Loucy (cell line): ENCODE data around the gene COG1.
A peak's percentile ranks its signal among the peaks of the same experiment; 100 is the strongest.

ENCODE experiments used
- H2AFZ ChIP-seq: fragments of 200-600 bp; sonication (generic); 2 replicates; pipeline ENCODE4 v1.6.0; 2016; ENCODE audit warnings: antibody characterized with exemption, mild to moderate bottlenecking, low read length, moderate library complexity
- H3F3A ChIP-seq: fragments of 200-600 bp; 2 replicates; pipeline ENCODE4 v1.6.0; 2016; ENCODE audit warnings: antibody characterized with exemption, low read depth, mild to moderate bottlenecking
- H3K27me3 ChIP-seq: fragments of 200-600 bp; sonication (generic); 2 replicates; pipeline ENCODE4 v1.6.1; 2014; ENCODE audit warnings: low read length, mild to moderate bottlenecking; ENCODE audit not compliant: insufficient read depth, poor library complexity, severe bottlenecking
- H3K36me3 ChIP-seq: fragments of 200-600 bp; sonication (generic); 2 replicates; pipeline ENCODE4 v1.6.1; 2016; ENCODE audit warnings: low read length; ENCODE audit not compliant: insufficient read depth
- H3K4me1 ChIP-seq: fragments of 200-600 bp; sonication (generic); 2 replicates; pipeline ENCODE4 v1.5.1; 2014; ENCODE audit warnings: low read length, mild to moderate bottlenecking; ENCODE audit not compliant: insufficient read depth, poor library complexity, severe bottlenecking
- H3K4me2 ChIP-seq: fragments of 200-600 bp; sonication (generic); 2 replicates; pipeline ENCODE4 v1.6.0; 2014; ENCODE audit warnings: antibody characterized with exemption, low read length, low read depth, mild to moderate bottlenecking; ENCODE audit not compliant: poor library complexity, severe bottlenecking
- H3K4me3 ChIP-seq: fragments of 200-600 bp; sonication (generic); 2 replicates; pipeline ENCODE4 v1.5.1; 2014; ENCODE audit warnings: low read length, mild to moderate bottlenecking, mixed read lengths; ENCODE audit not compliant: poor library complexity, severe bottlenecking
- H3K79me2 ChIP-seq: fragments of 200-600 bp; sonication (generic); 2 replicates; pipeline ENCODE4 v1.6.1; 2014; ENCODE audit warnings: low read length; ENCODE audit not compliant: insufficient read depth
- H3K9ac ChIP-seq: fragments of 200-600 bp; sonication (generic); 2 replicates; pipeline ENCODE4 v1.6.0; 2014; ENCODE audit warnings: mild to moderate bottlenecking, low read depth, low read length, moderate library complexity; ENCODE audit not compliant: poor library complexity, severe bottlenecking
- H3K9me2 ChIP-seq: fragments of 200-600 bp; sonication (generic); replicated peaks from 2 replicates; pipeline ENCODE4 v1.6.1; 2016; ENCODE audit warnings: low read depth, low read length, mixed read lengths
- H3K9me3 ChIP-seq: fragments of 200-600 bp; sonication (generic); 2 replicates; pipeline ENCODE4 v1.6.1; 2014; ENCODE audit warnings: mild to moderate bottlenecking, antibody characterized with exemption, low read length, low read depth; ENCODE audit not compliant: insufficient read depth
- H4K20me1 ChIP-seq: fragments of 200-600 bp; sonication (generic); 2 replicates; pipeline ENCODE4 v1.6.0; 2014; ENCODE audit warnings: antibody characterized with exemption, low read length, mild to moderate bottlenecking; ENCODE audit not compliant: insufficient read depth, poor library complexity, severe bottlenecking
- CTCF ChIP-seq: fragments of 200-600 bp; sonication (generic); conservative IDR thresholded peaks from 2 replicates; pipeline ENCODE4 v1.5.1; 2014; ENCODE audit warnings: mild to moderate bottlenecking, antibody characterized with exemption, low read length
- EZH2phosphoT487 ChIP-seq: fragments of 200-600 bp; IDR thresholded peaks from 2 replicates; pipeline ENCODE4 v1.6.1; 2018; ENCODE audit warnings: antibody characterized with exemption, mild to moderate bottlenecking, moderate library complexity, borderline replicate concordance

The COG1 gene

GRCh38 chr17:73189417-73190099 lies 3.3 kb upstream of the COG1 start:
- Histone ChIP-seq H3K79me2 (peaks cover 22% of the 10 kb centered on the region), H3K4me2 (no peak overlapping the region)
- no peak for TF ChIP-seq EZH2phosphoT487
- TF ChIP-seq CTCF = peak; percentile 69

GRCh38 chr17:73191443-73192205 lies 1.2 kb upstream of the COG1 start:
- TF ChIP-seq CTCF = peak; percentile 91
- TF ChIP-seq EZH2phosphoT487 = no peak
- Histone ChIP-seq H3K79me2 (peaks cover 42% of the 10 kb centered on the region), H3K4me2 (peak overlapping the region; percentile 92), H3K4me1 (peaks cover 20% of the 10 kb centered on the region), H3K9me2 (no peaks in the 10 kb centered on the region), H4K20me1 (peaks cover 1% of the 10 kb centered on the region), H3F3A (no peaks in the 10 kb centered on the region), H2AFZ (peak overlapping the region; percentile 55), H3K27me3 (no peaks in the 10 kb centered on the region), H3K9ac (peak overlapping the region; percentile 94), H3K4me3 (peak overlapping the region; percentile 89), H3K9me3 (no peaks in the 10 kb centered on the region), H3K36me3 (peaks cover 3% of the 10 kb centered on the region; the same call in 1 of the 2 replicates)

More at GRCh38 chr17:73189417-73190099, 3.3 kb upstream of the COG1 start:
- H4K20me1 ChIP-seq = no peaks in the 10 kb centered on the region
- no peak overlapping the region for H3K4me3 ChIP-seq
- no peaks in the 10 kb centered on the region for H3F3A ChIP-seq
- H2AFZ ChIP-seq = no peak overlapping the region
- no peaks in the 10 kb centered on the region for H3K9me2 ChIP-seq
- H3K4me1 ChIP-seq = peaks cover 8% of the 10 kb centered on the region
- H3K9me3 ChIP-seq = no peaks in the 10 kb centered on the region
- H3K36me3 ChIP-seq = no peaks in the 10 kb centered on the region
- no peaks in the 10 kb centered on the region for H3K27me3 ChIP-seq
- H3K9ac ChIP-seq = no peak overlapping the region

- no peaks in the 10 kb centered on the region for H3K27me3 ChIP-seq
- peaks cover 46% of the 10 kb centered on the region for H3K79me2 ChIP-seq
- H3K9me2 ChIP-seq = no peaks in the 10 kb centered on the region
- H3K4me3 ChIP-seq = peak overlapping the region; percentile 89
- peak overlapping the region; percentile 55 for H2AFZ ChIP-seq
- H3K4me2 ChIP-seq = peak overlapping the region; percentile 92
- H3F3A ChIP-seq = no peaks in the 10 kb centered on the region
- H3K9ac ChIP-seq = peak overlapping the region; percentile 94
- peaks cover 20% of the 10 kb centered on the region for H3K4me1 ChIP-seq
- H3K9me3 ChIP-seq = no peaks in the 10 kb centered on the region
- TF ChIP-seq CTCF = no peak
- no peak for TF ChIP-seq EZH2phosphoT487
- peaks cover 10% of the 10 kb centered on the region; the same call in 1 of the 2 replicates for H3K36me3 ChIP-seq
- peaks cover 5% of the 10 kb centered on the region for H4K20me1 ChIP-seq
These were observed 505 bp upstream of the COG1 start for GRCh38 chr17:73192206-73192893.
